ENCODE data around the gene CGGBP1.

The CGGBP1 gene, protein sequence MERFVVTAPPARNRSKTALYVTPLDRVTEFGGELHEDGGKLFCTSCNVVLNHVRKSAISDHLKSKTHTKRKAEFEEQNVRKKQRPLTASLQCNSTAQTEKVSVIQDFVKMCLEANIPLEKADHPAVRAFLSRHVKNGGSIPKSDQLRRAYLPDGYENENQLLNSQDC

GRCh38 chr3:88058581-88059379, at the start of gene CGGBP1, which contains the start of gene ZNF654:
Gene CGGBP1, minus strand, starts transcription at chr3:88059005. Its CDS starts 3,029 bp downstream, at chr3:88055976.
Gene ZNF654, plus strand, starts transcription at chr3:88059255. Its CDS starts 65 bp downstream, at chr3:88059320.
- TF ChIP-seq, protein P1, sequence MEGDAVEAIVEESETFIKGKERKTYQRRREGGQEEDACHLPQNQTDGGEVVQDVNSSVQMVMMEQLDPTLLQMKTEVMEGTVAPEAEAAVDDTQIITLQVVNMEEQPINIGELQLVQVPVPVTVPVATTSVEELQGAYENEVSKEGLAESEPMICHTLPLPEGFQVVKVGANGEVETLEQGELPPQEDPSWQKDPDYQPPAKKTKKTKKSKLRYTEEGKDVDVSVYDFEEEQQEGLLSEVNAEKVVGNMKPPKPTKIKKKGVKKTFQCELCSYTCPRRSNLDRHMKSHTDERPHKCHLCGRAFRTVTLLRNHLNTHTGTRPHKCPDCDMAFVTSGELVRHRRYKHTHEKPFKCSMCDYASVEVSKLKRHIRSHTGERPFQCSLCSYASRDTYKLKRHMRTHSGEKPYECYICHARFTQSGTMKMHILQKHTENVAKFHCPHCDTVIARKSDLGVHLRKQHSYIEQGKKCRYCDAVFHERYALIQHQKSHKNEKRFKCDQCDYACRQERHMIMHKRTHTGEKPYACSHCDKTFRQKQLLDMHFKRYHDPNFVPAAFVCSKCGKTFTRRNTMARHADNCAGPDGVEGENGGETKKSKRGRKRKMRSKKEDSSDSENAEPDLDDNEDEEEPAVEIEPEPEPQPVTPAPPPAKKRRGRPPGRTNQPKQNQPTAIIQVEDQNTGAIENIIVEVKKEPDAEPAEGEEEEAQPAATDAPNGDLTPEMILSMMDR (conservative IDR thresholded peaks at IDR 0.05), result no peak
- TF ChIP-seq ZFX (IDR thresholded peaks at IDR 0.05), result peak; percentile 78
- peak within 1 kb of the TSS; percentile 92 for H3K27ac ChIP-seq

- no peak overlapping the region for H3K27ac ChIP-seq
- TF ChIP-seq, protein P1 (conservative IDR thresholded peaks at IDR 0.05), result no peak
- TF ChIP-seq ZFX (IDR thresholded peaks at IDR 0.05), result no peak
These were observed 46.5 kb upstream of the CGGBP1 start for GRCh38 chr3:88105325-88105724.

- no peak overlapping the region for H3K27ac ChIP-seq
- TF ChIP-seq, protein P1 (conservative IDR thresholded peaks at IDR 0.05), result no peak
- no peak for TF ChIP-seq ZFX (IDR thresholded peaks at IDR 0.05)
These were observed 42.3 kb upstream of the CGGBP1 start for GRCh38 chr3:88101142-88101541.

- no peak for TF ChIP-seq ZFX (IDR thresholded peaks at IDR 0.05)
- TF ChIP-seq, protein P1 (conservative IDR thresholded peaks at IDR 0.05), result no peak; the same call in 1 of the 2 replicates
- no peak overlapping the region for H3K27ac ChIP-seq
These were observed 34.5 kb upstream of the CGGBP1 start for GRCh38 chr3:88093266-88093665.

DNA sequence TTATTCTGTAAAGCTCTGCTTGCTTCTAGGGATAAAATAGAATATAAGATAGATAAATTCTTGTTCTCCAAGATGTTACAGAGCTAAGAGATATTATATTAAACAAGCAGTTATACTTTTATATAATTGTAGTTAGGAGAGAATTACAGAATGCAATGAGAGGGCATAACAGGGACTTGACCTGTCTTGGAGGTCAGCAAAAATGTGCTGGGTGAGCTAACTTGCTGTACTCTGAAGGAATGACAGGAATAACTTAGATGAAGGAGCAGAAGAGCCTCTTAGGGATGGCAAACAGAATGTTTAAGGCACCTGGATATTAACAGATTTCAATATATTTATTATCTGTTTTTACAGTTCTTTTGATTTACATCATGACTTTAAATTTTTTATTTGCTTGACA, 33.5 kb upstream of the CGGBP1 start:
- TF ChIP-seq, protein P1 (conservative IDR thresholded peaks at IDR 0.05), result no peak
- TF ChIP-seq ZFX (IDR thresholded peaks at IDR 0.05), result no peak

GRCh38 chr3:88090681-88091080, 31.9 kb upstream of the CGGBP1 start:
- no peak overlapping the region for H3K27ac ChIP-seq
- TF ChIP-seq ZFX (IDR thresholded peaks at IDR 0.05), result no peak

More for the DNA sequence above, 33.5 kb upstream of the CGGBP1 start:
- no peak overlapping the region for H3K27ac ChIP-seq

GRCh38 chr3:88084097-88084501, 25.3 kb upstream of the CGGBP1 start:
- H3K27ac ChIP-seq, result no peak overlapping the region
- no peak for TF ChIP-seq ZFX (IDR thresholded peaks at IDR 0.05)
- TF ChIP-seq, protein P1 (conservative IDR thresholded peaks at IDR 0.05), result no peak

Data from C4-2B (cell line).